ENCODE results near the gene FAR2. TPM values are rescaled to one million over a fixed set of nuclear protein-coding genes. Genes with fewer than 3 reads are reported as not detected.
"Not testable (repeated sequence)": the region's sequence is repeated elsewhere in the genome, so short reads cannot be mapped to it uniquely, and the experiment has no call there.

FAR2 gene
- total RNA-seq, 1 donor from 2014 or later: 1.1 TPM

DNA sequence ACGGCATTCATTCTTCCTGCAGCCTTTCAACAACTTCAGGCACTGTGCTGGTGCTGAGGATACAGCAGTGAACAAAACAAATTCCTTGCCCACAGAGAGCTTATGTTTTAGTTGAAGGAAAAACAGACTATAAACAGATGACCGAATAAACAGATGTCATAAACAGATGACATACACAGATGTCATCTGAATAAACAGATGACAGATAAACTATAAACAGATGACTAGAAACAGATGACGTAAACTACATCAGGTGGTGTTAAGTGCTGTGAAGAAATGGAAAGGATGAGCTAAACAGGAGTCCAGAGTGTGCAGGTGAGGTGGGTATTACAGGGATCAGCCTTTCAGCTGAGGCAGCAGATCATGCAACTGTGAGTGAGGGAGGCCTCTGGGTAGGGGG is 80.9 kb downstream of the FAR2 start:
- DNase-seq (ENCODE audit: low spot score): no peak
- no peak for ATAC-seq

DNA sequence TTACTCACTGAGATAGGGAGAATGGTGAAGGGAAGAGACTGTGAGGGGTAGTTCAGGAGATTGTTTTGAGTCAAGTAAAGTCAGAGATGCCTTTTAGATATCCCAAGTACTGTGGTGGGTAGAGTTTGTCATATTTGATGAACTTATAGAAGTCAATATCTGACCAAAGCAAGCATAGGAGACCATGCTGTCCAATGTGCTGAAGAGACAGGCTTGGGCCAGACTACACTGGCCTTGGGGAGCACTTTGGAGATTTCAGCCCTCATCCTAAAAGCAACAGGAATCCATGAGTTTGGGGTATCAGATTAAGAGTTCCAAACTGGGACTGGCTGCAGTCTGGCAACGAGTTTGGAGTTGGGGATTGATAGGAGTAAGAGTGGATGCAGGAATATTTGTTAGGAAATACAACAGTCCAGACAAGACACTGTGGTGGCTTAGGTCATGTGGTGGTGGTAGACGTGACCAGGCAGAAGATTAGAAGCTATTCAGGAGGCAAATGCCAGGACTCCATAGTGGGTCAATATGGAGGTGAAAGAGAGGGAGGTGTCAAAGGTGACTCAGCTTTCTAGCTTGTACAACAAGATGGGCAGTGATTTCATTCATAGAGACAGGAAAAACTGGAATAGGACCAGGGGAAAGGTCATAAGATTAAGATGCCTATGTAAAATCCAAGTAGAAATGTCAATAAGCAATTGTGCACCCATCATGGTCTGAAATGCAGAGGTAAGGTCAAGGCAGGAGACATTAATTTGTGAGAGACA is 81.9 kb downstream of the FAR2 start:
- ATAC-seq: no peak
- no peak for DNase-seq (ENCODE audit: low spot score)

DNA sequence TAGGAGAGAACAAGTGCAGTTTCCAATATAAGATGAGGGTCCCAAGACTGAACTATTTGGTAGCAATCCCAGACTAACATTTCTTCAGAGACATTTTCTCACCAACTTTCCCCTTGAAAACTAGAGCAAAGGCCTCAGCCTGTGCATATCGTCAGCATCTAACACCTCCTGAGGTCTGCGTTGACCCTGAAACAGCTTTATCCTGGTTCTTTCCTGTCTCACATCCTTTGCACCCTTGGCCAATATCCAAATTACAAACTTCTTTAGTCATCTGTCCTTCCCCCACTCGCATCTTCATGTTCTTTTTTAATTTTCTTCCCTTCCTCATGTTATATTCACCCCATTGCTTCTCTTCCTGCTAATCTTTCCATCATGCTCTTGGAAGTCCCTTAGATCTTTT is 83.0 kb downstream of the FAR2 start:
- ATAC-seq: no peak

DNA sequence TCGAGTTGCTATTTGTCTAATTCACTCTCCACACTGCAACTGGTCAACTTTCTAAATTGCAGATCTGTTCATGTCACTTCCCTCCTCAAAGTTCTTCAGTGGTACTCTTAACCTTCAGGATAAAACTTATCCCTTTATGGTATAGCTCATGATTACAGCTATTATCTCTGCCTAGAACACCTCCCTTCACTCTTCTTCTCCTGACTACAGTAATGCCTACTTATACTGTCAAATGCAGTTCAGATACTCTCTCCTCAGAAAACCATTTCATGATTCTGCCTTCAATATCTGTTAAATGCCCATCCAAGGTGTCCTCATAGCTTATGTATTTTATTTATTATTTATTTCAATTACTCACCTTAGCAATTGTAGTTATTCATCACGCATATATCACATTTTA is 85.5 kb downstream of the FAR2 start:
- no peak for DNase-seq (ENCODE audit: low spot score)
- no peak for ATAC-seq

More for the DNA sequence above, 83.0 kb downstream of the FAR2 start:
- no peak for DNase-seq (ENCODE audit: low spot score)

DNA sequence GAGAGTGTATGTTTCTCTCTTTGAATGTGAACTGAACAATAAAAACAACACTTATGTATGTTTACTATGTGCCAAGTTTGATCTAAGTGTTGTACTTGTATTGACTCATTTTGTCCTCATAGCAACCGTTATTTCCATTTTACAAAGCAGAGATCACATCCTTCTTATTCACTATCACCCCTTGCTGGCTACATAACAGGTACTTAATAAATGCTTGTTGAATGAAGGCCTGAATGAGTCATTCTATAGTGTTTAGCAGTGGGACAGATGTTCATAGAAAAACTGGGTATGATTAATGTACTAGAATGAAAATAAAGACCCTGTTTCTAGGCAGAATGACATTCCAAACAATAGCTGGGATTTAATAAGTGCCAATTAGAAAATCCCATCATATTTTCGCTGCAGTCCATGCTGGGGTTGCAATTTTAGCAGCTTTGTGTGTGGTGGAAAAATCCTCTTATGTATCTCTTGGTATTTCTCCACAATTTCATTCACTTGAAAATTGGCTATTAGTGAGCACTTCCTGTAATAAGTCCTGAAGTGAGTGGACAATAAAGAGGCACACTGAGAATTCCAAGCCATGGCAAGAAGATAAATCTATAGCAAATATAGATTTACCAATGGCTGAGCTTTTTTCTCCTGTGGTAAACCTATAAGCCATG is 86.0 kb downstream of the FAR2 start:
- DNase-seq (ENCODE audit: low spot score) (no peak), ATAC-seq (no peak)

DNA sequence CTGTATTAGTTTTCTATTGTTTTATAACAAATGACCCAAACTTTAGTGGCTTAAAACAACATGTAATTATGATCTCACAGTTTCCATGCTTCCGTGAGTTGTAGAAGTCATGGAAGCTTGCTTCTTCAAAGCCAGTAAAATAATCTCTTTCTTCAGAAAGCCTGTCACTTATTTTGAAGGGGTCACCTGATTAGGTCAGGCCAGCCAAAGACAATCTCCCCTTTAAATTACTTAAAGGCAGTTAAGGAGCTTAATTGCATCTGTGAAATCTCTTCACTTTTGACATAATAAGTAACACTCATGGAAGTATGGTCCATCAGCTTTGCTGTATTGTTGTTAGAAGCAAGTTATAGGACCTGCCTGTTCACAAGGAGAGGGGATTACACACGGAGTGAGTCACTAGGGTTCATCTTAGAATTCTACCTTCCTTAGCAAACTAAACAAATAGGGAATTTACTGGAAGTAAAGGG is 89.8 kb downstream of the FAR2 start:
- DNase-seq (ENCODE audit: low spot score) (no peak), ATAC-seq (no peak)

DNA sequence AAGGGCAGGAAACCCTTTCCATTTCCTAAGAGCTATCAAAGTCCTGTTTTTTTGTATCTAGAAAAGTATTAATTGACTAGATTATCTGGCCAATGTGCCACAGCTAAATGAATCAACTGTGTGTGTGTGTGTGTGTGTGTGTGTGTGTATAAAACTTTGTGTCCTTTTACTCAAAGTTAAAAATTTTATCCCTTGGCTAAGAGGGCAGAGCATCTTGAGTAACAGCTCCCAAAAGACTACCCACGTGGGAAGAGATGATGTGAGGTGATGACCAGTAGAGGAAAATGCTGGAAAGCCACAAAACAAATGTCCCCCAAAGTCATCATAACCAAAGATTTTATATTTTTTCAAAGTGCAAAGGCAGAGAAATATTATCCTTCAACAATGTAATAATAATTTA is 90.3 kb downstream of the FAR2 start:
- DNase-seq (ENCODE audit: low spot score): no peak
- no peak for ATAC-seq

DNA sequence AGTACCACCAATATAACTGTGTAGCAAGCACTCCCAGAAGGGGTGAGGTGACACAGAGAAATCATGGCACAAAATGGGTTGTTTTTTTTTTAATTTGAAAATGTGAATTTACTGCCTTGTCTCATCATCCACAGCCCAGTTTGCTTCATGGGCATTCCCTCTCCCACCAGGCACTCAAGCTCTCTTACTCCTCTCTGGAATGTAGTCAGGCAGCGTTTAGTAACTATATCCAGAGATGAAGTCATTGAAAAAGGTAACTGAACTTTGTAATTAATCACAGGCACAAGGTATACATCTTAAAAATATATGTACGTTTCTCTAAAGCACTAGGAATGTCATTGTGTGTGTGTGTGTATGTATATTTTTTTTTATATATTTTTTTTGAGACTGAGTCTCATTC is 91.4 kb downstream of the FAR2 start:
- no peak for DNase-seq (ENCODE audit: low spot score)
- ATAC-seq: no peak

DNA sequence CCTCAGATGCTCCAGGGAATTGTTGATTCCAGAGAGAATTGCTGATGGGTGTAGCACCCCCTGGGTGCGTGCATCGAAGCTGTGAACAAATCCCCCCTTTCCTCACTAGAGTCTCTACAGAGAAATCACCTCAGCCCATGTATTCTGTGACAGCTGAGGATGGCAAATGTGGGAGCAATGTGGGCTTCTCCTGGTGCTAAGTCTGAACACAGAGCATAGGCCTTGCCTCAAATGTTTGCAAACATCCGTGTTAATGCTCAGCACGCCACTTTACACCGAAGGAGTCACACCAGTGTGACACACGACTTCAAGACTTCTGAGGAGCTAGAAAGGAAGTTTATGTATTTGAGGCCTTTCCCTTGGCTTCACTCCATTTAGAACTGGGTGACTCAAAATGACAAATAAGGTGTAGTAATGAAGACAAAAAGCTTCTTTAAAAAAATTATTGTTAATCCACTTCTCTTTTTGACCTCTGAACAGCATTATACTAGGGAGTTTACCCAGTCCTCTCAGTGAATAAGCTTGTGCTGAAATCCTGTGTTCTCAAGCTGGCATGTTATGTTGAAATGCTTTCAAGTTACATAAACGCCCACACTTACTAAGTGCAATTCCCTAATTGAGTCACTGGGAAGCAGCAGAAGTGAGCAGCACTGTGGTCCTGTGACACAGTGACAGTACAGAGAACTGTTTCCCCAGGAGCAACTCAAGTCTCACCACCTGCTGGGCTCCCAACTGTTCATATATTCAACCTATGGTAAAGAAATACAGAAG is 92.9 kb downstream of the FAR2 start:
- ATAC-seq (peak; percentile 95), DNase-seq (ENCODE audit: low spot score) (peak; percentile 54)

DNA sequence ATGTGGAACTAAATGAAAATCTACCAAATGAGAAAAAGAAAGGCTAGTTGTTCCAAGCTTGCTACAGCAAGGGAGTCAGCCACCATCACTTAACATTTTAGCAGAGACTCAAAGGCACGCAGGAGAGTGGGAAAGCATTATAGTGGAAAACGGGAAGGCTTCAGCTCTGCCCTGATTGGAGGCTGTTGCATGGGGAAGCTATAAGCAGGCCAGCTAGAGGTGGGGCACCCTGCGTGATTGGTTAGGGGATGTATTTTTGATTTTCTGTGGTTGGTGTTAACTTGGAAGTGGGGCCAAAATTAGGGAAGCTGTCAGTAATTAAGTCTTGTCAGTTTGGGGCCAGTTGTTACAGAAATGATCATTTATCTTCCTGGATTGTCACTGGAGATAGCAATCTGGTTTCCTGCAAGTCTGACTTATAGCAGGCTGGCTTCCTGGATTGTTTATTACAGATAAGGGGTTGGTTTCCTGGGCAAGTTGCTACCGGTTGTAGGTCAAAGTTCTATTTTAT is 93.9 kb downstream of the FAR2 start:
- DNase-seq (ENCODE audit: low spot score) (no peak), ATAC-seq (peak; percentile 13)

DNA sequence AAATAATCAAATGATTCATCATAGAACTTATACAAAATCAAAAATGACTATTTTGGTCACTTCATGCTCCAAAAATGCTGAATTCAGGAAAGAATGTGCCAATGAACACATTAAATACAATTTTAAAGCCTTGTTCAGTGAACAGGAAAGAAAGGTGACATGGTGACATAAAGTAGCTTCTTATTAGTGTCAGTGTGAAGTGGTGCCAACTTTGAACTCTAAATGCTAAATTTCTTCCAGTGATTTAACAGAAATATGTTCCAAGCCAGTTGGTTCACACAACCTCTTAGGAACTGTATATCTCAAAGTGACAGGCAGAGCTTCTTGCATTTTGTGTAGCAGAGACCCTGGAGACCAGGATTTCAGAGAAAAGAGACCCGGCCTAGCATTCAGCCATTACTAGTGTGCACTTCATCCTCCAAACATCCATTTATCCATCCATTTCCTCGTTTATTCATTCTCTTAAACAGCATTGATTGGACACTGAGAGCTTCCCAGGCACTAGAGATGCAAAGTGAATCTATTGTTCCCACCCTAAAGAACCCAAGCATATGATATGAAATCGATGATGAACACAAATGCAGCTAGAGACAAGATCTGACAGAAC is 95.2 kb downstream of the FAR2 start:
- no peak for ATAC-seq
- no peak for DNase-seq (ENCODE audit: low spot score)

DNA sequence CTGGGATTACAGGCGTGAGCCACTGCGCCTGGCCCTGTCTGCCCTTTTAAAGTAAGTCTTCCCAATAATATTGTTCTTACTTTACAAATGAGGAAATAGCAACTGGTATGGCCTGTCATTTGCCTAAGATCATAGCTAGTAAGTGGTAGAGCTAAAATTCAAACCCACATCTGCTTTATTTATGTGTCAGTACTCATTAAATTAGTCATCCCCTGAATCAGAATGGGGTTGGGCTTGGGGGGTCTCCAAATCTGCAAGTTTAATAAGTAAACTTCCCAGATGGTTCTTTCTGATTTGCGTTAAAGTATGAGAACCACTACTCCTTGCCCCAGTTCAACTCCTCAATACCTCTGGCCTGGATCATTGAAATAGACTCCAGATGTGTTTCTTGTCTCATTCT is 96.2 kb downstream of the FAR2 start:
- DNase-seq (ENCODE audit: low spot score) (no peak), ATAC-seq (no peak)

DNA sequence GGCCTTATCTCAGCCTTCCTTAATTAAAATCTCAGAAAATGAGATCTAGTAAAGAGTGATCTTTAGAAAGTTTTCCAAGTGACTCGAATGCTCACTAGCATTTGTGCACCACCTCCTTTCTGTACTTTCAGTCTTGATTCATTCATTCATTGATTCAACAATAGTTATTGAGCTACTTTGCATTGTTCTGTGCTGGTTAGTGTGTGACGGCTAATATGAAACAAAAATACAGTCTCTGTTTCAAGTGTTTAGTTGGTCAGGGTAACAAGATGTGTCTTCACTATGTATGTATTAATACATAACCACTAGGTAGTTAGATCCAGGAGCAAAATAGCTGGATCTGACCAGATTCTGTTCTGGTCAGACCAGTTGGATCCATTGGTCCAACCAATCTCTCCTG is 100.9 kb downstream of the FAR2 start:
- ATAC-seq: no peak
- no peak for DNase-seq (ENCODE audit: low spot score)

DNA sequence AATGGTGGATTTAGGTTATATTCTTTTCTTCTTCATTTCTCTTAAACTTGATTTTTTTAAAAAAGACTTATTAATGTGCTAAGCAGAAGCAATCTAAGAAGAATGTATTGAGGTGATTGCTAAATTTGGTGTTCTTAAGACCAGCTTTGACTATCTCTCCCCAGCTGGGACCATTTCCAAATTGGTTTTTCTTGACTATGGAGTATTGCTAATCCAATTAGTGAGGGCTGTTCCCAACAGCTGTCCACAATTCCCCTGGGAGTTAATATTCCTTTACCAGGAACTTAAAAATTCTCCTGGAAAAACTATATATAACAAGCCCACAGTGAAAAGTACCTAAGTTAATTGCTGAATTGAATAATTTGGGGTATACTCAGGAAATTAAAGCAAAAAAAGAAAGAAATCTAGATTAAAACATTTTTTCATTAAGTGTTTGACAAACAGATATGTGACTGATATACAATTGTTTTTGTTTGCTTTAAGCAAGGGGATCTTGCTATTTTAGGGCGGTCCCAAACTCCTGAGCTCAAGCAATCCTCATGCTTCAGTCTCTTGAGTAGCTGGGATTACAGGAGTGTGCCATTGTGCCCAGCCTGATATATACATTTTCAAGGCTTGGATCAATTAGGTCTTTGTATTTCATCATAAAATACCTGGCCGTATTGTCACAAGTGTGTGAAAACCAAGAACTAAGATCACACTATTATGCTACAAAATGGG is 105.0 kb downstream of the FAR2 start:
- ATAC-seq: no peak

DNA sequence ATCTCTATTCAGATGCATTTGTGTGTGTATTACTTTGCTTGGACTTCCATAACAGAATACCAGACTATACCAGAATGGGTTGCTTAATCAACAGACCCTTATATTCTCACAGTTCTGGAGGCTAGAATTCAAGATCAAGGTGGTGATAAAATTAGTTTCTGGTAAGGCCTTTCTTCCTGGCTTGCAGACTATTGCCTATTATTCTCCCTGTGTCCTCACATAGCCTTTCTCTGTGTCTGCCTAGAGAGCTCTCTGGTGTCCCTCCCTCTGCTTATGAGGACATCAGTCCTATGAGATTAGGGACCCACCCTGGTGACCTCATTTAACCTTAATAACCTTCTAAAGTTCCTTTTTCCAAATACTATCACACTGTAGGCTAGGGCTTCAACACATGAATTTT is 106.0 kb downstream of the FAR2 start:
- ATAC-seq (peak; percentile 52), DNase-seq (ENCODE audit: low spot score) (no peak)

More for the DNA sequence above, 105.0 kb downstream of the FAR2 start:
- DNase-seq (ENCODE audit: low spot score): no peak

DNA sequence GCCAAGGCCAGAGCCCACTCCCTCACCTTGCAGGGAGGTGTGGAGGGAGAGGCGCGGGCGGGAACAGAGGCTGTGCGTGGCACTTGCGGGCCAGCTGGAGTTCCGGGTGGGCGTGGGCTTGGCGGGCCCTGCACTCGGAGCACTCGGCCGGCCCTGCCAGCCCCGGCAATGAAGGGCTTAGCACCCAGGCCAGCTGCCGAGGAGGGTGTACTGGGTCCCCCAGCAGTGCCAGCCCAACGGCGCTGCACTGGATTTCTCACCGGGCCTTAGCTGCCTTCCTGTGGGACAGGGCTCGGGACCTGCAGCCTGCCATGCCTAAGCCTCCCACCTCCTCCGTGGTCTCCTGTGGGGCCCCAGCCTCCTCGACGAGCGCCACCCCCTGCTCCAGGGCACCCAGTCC is 107.5 kb downstream of the FAR2 start:
- DNase-seq (ENCODE audit: low spot score) (no peak), ATAC-seq (no peak)

DNA sequence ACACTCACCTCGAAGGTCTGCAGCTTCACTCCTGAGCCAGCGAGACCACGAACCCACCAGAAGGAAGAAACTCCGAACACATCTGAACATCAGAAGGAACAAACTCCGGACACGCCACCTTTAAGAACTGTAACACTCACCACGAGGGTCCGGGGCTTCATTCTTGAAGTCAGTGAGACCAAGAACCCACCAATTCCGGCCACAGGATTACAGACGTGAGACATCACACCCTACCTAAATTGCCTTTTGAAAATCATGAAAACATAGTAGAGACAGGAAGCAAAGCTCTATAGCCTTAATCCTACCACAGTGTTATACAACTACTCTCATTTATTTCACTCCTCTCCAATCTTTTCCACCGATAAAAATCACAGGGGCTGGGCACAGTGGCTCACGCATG is 108.6 kb downstream of the FAR2 start:
- not testable (repeated sequence) for ATAC-seq; DNase-seq (ENCODE audit: low spot score)

DNA sequence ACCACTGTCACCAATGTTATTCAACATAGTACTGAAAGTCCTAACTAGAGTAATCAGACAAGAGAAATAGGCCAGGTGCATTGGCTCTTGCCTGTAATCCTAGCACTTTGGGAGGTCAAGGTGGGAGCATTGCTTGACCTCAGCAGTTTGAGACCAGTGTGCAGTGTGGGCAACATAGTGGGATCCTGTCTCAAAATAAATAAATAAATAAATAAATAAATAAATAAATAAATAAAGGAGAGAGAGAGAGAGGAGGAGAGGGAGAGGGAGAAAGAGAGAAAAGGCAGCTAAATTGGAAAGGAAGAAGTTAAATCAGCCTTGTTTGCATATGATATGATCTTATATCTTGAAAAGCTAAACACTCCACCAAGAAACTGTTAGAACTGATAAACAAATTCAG is 115.3 kb downstream of the FAR2 start:
- no peak for DNase-seq (ENCODE audit: low spot score)

DNA sequence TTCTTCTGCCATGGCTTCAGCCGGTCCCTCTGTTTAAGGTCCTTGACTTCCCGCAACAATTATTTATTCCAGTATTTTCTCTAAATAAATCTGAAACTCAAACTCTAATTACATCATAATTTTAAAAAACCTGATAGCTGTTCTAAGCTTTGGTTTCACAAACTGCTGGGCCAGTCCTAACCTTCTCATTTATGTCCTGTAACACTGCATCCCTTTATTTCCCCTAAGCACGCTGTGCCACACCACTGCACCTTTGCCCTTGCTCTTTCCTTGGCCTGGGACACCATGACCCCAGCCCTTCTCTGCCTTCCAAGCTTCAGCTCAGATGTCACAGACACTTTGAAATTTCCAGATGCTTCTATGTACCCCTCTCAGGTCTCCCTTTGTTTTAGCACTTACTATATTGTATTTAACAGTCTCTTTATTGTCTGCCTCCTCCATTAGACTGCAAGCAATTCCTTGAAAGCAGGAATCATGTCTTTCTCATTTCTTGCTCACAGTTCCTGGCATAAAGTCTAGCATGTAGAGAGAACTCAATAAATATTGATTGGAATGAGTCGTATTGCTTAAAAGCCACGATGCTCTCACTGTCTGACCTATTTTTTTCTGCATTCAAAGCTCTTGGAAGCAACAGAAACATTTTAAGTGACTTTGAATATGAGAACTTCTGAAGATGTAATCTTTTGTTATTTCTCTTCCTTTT is 120.8 kb downstream of the FAR2 start:
- no peak for ATAC-seq
- DNase-seq (ENCODE audit: low spot score): no peak

More for the DNA sequence above, 115.3 kb downstream of the FAR2 start:
- no peak for ATAC-seq

DNA sequence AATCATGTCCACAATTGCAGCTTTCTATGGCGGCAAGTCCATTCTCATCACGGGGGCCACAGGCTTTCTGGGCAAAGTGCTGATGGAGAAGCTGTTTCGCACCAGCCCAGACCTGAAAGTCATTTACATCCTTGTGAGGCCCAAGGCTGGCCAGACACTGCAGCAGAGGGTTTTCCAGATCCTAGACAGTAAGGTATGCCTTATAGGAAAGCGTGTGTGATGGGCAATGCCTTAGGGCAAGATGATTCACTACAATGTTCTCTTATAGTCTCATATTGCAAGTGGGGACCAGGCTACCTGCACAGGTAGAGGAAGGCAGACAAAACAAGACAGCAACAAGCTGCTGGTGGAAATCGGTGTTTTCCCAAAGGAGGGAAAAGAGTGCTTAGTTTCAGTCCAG is 121.4 kb downstream of the FAR2 start:
- DNase-seq (ENCODE audit: low spot score) (no peak), ATAC-seq (no peak)

Data from left lobe of liver (tissue), 2 donors.